Mucosa of descending colon (tissue), 3 donors: ENCODE results near the gene TBC1D32. TPM values are rescaled to one million over a fixed set of nuclear protein-coding genes. Genes with fewer than 3 reads are reported as not detected.
"Not testable (repeated sequence)": the region's sequence is repeated elsewhere in the genome, so short reads cannot be mapped to it uniquely, and the experiment has no call there.

Experiments used
- ATAC-seq: fragments of 200-7000 bp; cut with Tn5 transposase; one replicate; pipeline ENCODE4 v1.9.1; 2020; ENCODE audit warnings: mild to moderate bottlenecking, moderate library complexity
- DNase-seq, 3 donors: peaks; one replicate each; pipeline ENCODE4 v3.0.0-alpha.2; 2020
- H3K36me3 ChIP-seq: fragments of 200-600 bp; one replicate; pipeline ENCODE4 v1.8.0; 2021; ENCODE audit warnings: low read depth, mild to moderate bottlenecking
- H3K4me1 ChIP-seq: fragments of 200-600 bp; one replicate; pipeline ENCODE4 v1.8.0; 2021; ENCODE audit warnings: low read depth, mild to moderate bottlenecking
- H3K4me3 ChIP-seq: fragments of 200-600 bp; one replicate; pipeline ENCODE4 v1.8.0; 2021; ENCODE audit warnings: mild to moderate bottlenecking
- H3K9me3 ChIP-seq: fragments of 200-600 bp; one replicate; pipeline ENCODE4 v1.8.0; 2021; ENCODE audit warnings: mild to moderate bottlenecking
- CTCF ChIP-seq: fragments of 200-600 bp; IDR thresholded peaks from one replicate; pipeline ENCODE4 v1.8.0; 2022; ENCODE audit warnings: antibody characterized with exemption, mild to moderate bottlenecking
- intact Hi-C, 2 donors: fragments of 100-400 bp; cut with DNase I in 1 of 2; cut with micrococcal nuclease in 1 of 2; formaldehyde crosslinking; loops; one replicate each; pipeline versions ENCODE4 v1.11.0 to v1.11.1; 2022; cut with DNase I, micrococcal nuclease
- long read RNA-seq, 2 donors: library from polyadenylated mRNA; unstranded; transcript quantifications; one replicate each; pipeline ENCODE4 v2.0.0, GENCODE V29; 2019 to 2021
- total RNA-seq, 3 donors: library from RNA; stranded (reverse); fragmentation: NEBNext Ultra II Directional in 2 of 3; extraction: Animal tissue kit (Norgen Biotek cat#: 25700) in 2 of 3; gene quantifications; one replicate each; pipeline versions ENCODE4 v1.2.1 to v1.2.4, GENCODE V29; 2021 to 2023
- donor health status: DM: no; HTN: no; CAD: no; lungs with moderate emphysema.
- donor health status: DM: no; HTN: no; CAD: no.
- donor health status: DM: no; HTN: yes; CAD: no.

Gene TBC1D32
- 10 to 100 TPM in 1 of 3 donors, 1 to 10 TPM in 2; 6.0 to 13.2 (median 8.6) TPM for total RNA-seq
- long read RNA-seq, donor 1, full-length matches to known transcripts: 1 of 4 reads
- long read RNA-seq, donor 1, partial matches to known transcripts: 0 of 4 reads
- long read RNA-seq, donor 1, other reads (novel, unspliced or antisense): 3 of 4 reads
- long read RNA-seq, donor 2: 0 reads

GRCh38 chr6:121334299-121335086 is at the start of gene TBC1D32:
Gene TBC1D32 (minus strand): TSS chr6:121334480. CDS start chr6:121334430, 50 bp downstream.
- H3K4me3 ChIP-seq: peak within 1 kb of the TSS; percentile 75
- TF ChIP-seq CTCF: no peak
- DNase-seq (peak; percentile 93 to 96 (median 95)), ATAC-seq (peak; percentile 100)
- no peaks in the 10 kb centered on the region for H3K9me3 ChIP-seq
- no peaks in the 10 kb centered on the region for H3K36me3 ChIP-seq
- intact Hi-C loops: no loop called here
- peaks cover 5% of the 10 kb centered on the region for H3K4me1 ChIP-seq

- Histone ChIP-seq H3K9me3 (no peaks in the 10 kb centered on the region), H3K4me3 (no peak overlapping the region), H3K36me3 (no peaks in the 10 kb centered on the region), H3K4me1 (peaks cover 8% of the 10 kb centered on the region)
- TF ChIP-seq CTCF: no peak
- intact Hi-C loops: no loop called here
- DNase-seq (no peak), ATAC-seq (no peak)
Measured at GRCh38 chr6:121383478-121383877, 49.2 kb upstream of the TBC1D32 start.

- peaks cover 8% of the 10 kb centered on the region for H3K4me1 ChIP-seq
- H3K9me3 ChIP-seq: no peaks in the 10 kb centered on the region
- H3K36me3 ChIP-seq: no peaks in the 10 kb centered on the region
- TF ChIP-seq CTCF: no peak
- intact Hi-C loops: no loop called here
- H3K4me3 ChIP-seq: no peak overlapping the region
- ATAC-seq (peak; percentile 98), DNase-seq (peak in 2 of 3 donors; percentile 59 to 95)
Measured at GRCh38 chr6:121382467-121383121, 48.3 kb upstream of the TBC1D32 start.

GRCh38 chr6:121376411-121376810 is 42.1 kb upstream of the TBC1D32 start:
- intact Hi-C loops: no loop called here
- H3K9me3 ChIP-seq: no peaks in the 10 kb centered on the region
- DNase-seq (no peak), ATAC-seq (no peak)
- no peaks in the 10 kb centered on the region for H3K4me1 ChIP-seq
- no peak for TF ChIP-seq CTCF
- no peaks in the 10 kb centered on the region for H3K36me3 ChIP-seq
- H3K4me3 ChIP-seq: no peak overlapping the region

GRCh38 chr6:121374219-121374618 is 39.9 kb upstream of the TBC1D32 start:
- H3K4me3 ChIP-seq, ATAC-seq, H3K36me3 ChIP-seq, H3K9me3 ChIP-seq, H3K4me1 ChIP-seq, intact Hi-C loops, DNase-seq: not testable (repeated sequence)
